GM15510 (cell line): ENCODE measurements around the gene AGR3.

Source experiments
- POLR2A ChIP-seq: IDR thresholded peaks from 3 replicates; pipeline ENCODE4 v1.6.1; 2011; ENCODE audit warnings: borderline replicate concordance; ENCODE audit not compliant: insufficient read length; ENCODE audit errors: extremely low read depth

AGR3 gene

DNA sequence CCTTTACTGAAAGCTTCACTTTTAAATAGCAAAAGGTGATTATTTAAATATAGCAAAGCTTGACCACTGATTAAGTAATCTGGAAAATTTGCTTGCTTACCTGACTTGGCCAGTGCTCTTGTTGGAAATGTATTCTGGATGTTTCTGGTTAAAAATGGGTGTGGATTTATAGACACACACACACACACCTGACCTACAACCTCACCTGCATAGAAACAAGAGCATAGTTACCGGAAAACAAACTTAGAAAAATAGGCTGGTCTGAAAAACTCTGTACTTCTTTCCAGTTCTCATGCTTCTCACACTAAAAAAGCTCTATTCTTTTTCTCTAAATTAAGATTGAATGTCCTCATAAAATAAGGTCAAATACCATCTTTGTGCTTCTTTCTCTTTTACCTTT, at the start of gene AGR3:
AGR3 (minus strand) TSS at position 140 of the 400 bp plus-strand sequence. CDS start 3,365 bp downstream, outside the sequence.
- no peak for TF ChIP-seq POLR2A

DNA sequence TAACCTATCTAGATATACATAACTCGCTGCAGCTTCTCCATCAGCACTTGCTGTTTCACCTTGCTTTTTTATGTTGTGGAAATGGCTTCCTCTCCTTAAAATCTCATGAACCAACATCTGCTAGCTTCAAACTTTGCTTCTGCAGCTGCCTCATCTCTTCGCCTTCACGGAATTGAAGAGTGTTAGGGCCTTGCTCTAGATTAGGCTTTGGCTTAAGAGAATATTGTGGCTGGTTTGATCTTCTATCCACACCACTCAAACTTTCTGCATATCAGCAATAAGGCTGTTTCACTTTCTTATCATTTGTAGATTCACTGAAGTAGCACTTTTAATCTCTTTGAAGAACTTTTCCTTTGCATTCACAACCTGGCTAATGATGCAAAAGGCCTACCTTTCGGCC, 49.2 kb upstream of the AGR3 start:
- TF ChIP-seq POLR2A: no peak

DNA sequence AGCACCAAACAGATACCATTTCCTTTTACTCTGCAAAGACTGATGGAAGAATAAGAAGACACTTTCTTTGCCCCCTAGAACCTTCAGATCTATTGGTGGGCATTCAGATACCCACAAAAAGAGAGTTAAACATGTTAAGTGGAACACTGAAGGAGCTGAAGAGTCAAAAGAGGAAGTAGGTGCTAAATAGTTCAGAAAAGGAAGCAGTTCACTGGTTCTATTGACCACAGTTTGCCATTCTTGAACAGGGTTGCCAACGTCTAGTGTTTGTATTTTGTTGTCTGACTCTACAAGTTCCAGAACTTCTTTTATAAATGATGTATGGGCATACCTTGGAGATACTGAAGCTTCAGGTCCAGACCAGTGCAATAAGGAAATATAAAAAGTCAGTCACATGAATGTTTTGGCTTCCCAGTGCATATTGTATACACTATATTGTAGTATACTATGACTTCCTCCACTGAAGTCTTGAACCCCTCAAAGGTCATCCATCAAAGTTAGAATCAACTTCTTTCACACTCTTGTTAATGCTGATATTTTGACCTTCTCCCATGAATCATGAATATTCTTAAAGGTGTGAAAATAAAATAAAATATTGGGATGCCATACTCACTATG, 47.5 kb upstream of the AGR3 start:
- no peak for TF ChIP-seq POLR2A

DNA sequence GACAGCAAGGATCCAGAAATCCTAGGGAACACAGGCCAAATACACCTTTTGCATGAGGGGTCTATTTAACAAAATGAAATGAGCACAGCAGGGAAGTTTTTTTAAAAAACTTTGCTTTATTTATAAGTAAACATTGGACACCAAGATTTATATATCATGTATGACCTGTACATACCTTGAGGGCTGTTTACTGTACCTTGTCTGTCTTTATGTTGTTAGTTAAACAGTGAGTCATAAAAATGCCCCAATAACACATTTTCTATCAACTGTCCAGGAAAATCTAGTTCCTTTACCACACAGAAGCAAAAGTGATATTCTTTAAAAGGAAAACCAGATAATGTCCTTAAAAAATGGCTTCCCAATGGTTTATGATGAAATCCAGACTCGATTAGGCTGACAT, 45.1 kb upstream of the AGR3 start:
- TF ChIP-seq POLR2A: no peak

DNA sequence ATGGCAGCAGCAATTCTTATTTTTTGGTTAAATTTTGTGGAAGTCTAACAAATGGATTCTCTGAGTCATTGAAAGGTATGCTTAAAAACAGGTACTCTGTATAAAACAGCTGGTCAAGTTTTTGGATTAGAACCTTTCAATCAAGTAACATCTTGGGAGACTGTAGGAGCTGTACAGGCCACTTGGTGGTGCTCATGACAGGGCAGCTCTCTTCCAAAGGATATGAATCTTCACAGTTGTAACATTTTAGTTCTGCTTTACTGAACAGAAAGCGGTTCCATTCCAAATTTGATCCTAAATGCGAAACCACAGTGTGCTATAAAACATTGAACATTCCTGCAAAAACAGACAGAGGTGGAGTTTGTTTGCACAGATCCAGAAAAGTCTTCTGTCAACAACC, 44.5 kb upstream of the AGR3 start:
- TF ChIP-seq POLR2A: no peak

DNA sequence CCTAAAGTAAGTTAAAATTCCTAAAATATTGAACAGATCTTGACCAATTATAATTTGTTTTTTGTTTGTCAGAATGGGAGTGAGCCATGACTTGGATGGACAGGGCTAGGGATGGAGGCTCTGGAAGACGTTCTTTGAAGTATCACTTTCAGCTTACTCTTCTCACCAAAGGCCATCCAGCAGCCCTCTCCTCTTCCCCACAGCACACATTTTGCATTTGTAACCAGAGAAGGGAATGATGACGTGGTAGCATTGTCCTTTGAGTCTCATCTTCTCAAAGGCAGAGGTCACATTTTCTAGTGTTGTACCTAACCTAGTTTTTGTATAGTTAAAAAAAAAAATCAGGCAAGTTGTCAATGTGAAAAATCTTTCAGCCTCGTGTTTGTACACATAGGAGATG, 43.8 kb upstream of the AGR3 start:
- TF ChIP-seq POLR2A: no peak

DNA sequence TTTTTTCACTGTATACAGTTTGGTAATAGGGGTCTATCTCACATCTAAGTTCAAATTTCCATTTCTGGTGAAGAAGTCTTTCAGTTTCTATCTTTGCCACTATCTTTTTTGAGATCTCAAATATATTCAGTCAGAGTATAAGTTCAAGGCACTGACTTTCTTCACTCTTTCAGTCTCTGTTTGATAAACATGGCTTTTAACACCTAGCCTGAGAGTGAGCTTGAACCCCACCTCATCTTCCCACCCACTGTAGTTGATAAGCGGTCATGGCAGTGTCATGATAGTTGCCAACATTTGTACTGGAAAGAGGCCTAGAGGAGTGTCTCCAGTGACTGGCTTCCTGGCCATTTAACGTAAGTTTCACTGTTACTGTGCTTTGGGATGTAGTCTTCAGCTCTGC, 41.2 kb upstream of the AGR3 start:
- TF ChIP-seq POLR2A: no peak

DNA sequence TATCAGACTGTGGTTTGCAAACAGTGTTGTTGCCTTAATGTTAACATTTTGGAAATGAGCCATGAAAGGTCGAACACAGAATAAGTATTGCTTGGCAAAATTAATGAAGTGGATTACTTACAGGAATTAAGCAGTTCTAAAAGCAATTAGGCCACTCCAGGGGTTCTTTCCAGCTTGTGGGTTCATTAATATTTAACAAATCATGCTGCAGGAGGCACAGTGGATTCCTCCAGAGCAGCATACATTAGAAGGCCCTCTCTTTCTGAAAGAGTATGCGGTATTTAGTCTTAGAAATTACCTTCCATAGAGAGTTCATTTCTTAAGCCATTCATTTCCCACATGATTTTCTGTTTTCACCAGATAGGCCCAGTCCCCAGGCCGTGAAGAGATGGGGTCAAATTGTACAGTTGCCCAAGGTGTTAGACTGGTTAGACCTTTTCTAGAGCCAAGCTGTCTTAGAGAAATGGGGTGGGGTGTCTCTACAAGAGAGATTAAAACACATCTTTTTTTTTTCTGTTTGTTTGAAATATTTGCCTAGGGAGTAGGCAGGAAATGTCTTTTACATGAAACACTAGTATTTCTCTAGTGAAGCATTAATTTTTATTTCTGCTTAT, 40.0 kb upstream of the AGR3 start:
- no peak for TF ChIP-seq POLR2A

DNA sequence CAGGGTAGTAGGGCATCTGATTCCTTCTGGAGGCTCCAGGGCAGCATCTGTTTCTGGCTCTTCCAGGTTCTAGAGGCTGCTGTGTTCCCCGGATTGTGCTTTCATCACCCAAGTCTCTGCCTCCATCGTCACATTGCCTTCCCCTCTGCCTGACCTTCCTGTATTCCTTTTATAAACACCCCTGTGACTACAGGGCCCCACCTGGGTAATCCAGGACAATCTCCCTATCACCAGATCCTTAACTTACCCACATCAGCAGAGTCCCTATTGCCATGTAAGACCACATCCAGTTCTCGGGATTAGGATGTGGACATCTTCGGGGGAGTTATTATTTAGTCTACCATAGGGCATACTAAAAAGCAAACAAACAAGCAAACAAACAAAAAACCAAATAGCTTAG, 39.4 kb upstream of the AGR3 start:
- TF ChIP-seq POLR2A: no peak

DNA sequence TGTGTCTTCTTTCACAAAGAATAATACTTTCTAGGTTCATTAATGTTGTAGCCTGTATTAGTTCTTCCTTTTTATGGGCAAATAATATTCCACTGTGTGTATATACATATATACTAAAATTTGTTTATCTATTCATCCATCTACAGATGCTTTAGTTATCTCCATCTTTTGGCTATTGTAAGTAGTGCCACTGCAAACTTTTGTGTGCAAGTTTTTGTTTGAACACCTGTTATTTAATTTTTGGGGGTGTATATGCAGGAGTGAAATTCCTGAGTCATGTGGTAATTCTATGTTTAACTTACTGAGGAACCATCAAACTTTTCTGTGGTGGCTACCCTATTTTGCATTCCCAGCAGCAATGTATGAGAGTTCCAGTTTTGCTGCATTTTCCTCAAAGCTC, 37.7 kb upstream of the AGR3 start:
- TF ChIP-seq POLR2A: no peak

DNA sequence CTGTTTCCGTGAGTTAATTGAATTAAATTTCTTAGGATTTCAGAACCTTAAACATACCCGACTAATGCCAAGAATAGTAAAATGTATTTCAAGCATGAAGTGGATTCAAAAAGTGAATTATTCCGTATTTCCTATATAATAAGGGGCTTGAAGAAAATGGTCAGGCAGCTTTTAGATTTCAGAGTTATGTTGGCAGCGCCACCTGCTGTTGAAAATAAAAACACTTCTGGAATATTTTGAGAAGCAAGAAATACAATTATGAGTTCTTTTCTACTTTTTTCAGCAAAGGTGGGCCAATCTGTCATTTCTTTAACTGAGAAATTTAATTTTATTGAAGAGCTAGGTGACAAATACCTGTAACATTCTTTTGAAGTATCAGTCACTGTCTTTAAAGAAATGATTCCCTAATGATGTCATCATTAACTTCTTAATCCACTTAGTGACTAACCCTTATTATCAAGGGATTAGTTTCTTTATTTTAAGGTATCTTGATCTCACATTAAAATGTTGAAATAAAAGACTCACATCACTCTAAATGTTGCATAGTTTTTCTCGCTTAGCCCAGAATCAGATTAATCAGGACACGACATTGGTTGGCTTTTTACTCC, 36.6 kb upstream of the AGR3 start:
- TF ChIP-seq POLR2A: no peak

DNA sequence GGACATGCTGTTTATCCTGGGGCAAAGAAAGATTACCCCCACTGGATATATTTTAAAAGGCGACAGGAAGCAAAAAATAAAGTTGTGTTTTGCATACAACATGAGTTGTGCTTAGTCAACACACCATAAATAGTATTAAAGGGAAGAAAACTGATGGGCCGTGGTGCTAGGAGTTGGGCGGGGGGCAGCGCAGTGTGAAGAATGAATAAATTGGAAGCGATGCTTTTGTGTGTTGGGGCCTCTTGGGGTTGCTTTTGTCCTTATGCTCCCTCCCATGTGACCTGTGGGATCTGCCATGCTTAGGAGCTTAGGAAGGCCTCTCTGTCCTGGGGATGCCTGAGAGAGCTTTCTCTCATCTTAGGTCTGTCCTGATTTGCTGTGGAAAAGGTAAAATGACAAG, 35.0 kb upstream of the AGR3 start:
- TF ChIP-seq POLR2A: no peak

DNA sequence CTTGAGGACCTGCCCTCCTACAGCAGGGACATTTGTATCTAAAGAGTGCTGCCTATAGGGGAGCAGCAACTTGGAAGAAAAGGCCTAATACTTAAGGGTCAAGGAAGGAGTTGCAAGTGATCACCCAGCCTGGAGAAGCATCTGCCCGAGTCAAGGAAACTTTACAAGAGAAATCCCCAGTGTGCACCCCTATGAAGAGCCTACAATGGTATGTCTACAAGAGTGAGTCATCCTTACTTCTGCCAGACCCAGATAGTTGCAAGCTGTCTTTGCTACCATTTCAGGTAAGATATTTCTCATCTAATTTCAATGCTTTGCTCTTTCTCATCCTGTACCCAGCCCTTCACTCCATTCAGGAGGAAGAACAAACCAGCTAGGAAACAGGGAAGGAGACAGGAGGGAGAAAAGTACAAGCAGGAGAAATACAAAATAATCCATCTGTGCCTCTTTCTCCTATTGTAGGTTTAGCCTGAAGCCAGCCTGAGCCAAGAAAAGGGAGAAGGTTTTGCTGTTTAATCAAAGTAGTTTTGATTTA, 34.4 kb upstream of the AGR3 start:
- TF ChIP-seq POLR2A: no peak

DNA sequence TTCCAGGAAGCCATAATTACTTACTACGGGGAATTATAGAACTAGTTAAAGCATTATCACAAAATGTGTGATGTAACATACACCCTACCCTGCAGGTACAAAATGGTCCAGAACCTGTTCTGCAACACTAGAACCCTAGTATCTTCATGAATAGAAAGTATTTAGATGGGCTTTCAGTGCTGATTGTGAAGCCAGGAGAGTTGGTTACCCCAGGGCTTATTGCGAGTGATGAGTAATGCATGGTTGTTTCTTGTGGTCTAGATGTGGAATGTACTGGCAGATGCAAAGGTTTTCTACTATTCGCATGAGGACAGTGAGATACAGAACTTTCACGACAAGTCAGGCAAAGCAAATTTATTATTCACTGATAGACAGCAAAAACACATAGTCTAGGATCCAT, 33.6 kb upstream of the AGR3 start:
- no peak for TF ChIP-seq POLR2A

DNA sequence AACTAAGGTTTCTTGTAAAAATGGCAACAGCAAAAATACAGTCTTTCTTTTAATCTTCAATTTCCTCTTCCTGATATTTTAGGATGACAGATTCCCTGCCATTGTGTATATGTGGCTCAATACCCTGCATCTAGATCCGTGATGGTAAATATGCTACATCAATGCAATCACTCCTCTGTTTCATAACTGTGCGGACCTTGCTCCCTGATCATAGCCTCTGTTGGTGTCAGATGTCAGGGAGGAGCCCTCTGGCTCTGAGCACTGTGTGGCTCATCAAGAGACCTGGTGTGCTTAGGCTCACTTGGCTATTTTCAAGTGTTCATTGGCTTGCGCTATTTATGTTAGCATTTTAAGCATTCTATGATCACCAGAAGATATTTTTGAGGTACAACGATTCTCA, 33.0 kb upstream of the AGR3 start:
- TF ChIP-seq POLR2A: no peak

DNA sequence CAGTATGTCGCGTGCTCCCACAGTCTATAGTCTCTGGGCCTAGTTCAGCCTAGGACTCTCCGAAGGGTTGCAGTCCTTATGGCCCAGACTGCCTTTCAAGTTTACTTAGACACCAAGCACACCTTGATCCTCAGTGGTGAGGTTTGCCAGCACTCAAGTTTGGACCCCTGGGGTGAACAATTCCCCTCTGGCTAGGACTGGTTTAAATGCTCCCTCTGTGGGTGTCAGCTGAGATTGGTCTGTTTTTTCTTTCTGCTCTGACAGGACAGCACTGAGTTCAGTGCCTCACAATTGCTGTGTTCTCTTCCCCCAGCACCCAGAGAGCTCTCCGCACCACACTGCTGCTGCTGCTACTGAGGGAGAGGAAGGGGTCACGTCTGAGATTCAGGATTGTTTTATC, 31.9 kb upstream of the AGR3 start:
- TF ChIP-seq POLR2A: no peak
